HCT116 (cell line): ENCODE measurements around the gene LPIN1. TPM values are rescaled to one million over a fixed set of nuclear protein-coding genes. Genes with fewer than 3 reads are reported as not detected.

Experiments used
- ATAC-seq: fragments of 200-7000 bp; cut with Tn5 transposase; 2 replicates; pipeline ENCODE4 v1.9.1; 2020; ENCODE audit warnings: mild to moderate bottlenecking, moderate library complexity
- BruUV-seq: library from RNA; stranded (reverse); fragments of 400-500 nt; replicated peaks from 2 replicates; lab custom pipeline; 2021; lab: Mats Ljungman, UMichigan
- CTCF ChIA-PET: fragments of 300-600 bp; sonication (Branson Sonifier 250); formaldehyde crosslinking; loops from one replicate; lab custom pipeline; 2021; ENCODE audit warnings: antibody characterized with exemption; lab: Charles Lee
- POLR2A ChIA-PET: fragments of 300-600, 350-600 bp; sonication (Branson Sonifier 250); formaldehyde crosslinking; loops from one replicate; lab custom pipeline; 2021; ENCODE audit warnings: antibody characterized with exemption; lab: Charles Lee
- RAD21 ChIA-PET, 2 experiments: fragments of 300-600 bp; sonication (Branson Sonifier 250); formaldehyde crosslinking; loops; one replicate each; lab custom pipeline; 2023; ENCODE audit warnings: low total read pairs in 2 of 2; ENCODE audit not compliant: uncharacterized antibody in 2 of 2, unreplicated experiment in 2 of 2, low non-redundant PET in 1 of 2; lab: Charles Lee
- DNase-seq: peaks from one replicate; pipeline ENCODE4 v3.0.0-alpha.2; 2010; ENCODE audit warnings: low read depth, low spot score
- H2AFZ ChIP-seq: fragments of 200-600 bp; shearing (Covaris generic), sonication (generic); 2 replicates; pipeline ENCODE4 v1.6.1; 2017; ENCODE audit warnings: low read depth, mixed run types, mixed read lengths, antibody characterized with exemption, low read length; ENCODE audit not compliant: poor library complexity, severe bottlenecking
- H3K27ac ChIP-seq: 2 replicates; pipeline ENCODE4 v1.5.1; 2012; ENCODE audit warnings: low read depth, low read length
- H3K27me3 ChIP-seq: fragments of 200-600 bp; sonication (generic); 2 replicates; pipeline ENCODE4 v1.6.1; 2016; ENCODE audit warnings: mixed run types, low read length, mixed read lengths; ENCODE audit not compliant: insufficient read depth
- H3K36me3 ChIP-seq, 2 experiments: fragments of 200-500 bp in 1 of 2; fragments of 200-600 bp in 1 of 2; sonication (Bioruptor generic) in 1 of 2; sonication (generic) in 1 of 2; 2 replicates each; pipeline versions ENCODE4 v1.5.1 to v1.6.1; 2014 to 2016; ENCODE audit warnings: low read length in 2 of 2, inconsistent platforms in 1 of 2, mixed read lengths in 1 of 2, mixed run types in 1 of 2; ENCODE audit not compliant: insufficient read depth in 2 of 2, control insufficient read depth in 1 of 2
- H3K4me1 ChIP-seq, 2 experiments: fragments of 200-600 bp in 1 of 2; sonication (generic) in 1 of 2; 2 replicates each; pipeline versions ENCODE4 v1.5.1 to v1.6.1; 2012 to 2017; ENCODE audit warnings: low read length in 2 of 2, inconsistent platforms in 1 of 2, mild to moderate bottlenecking in 1 of 2, mixed read lengths in 1 of 2, mixed run types in 1 of 2, moderate library complexity in 1 of 2; ENCODE audit not compliant: insufficient read depth in 2 of 2, control insufficient read depth in 1 of 2
- H3K4me2 ChIP-seq: fragments of 200-600 bp; sonication (generic); 2 replicates; pipeline ENCODE4 v1.6.1; 2017; ENCODE audit warnings: mixed run types, low read length, mixed read lengths
- H3K4me3 ChIP-seq, 2 experiments: fragments of 200-600 bp in 1 of 2; sonication (generic) in 1 of 2; replicated peaks in 1 of 2; 2 replicates each; pipeline ENCODE4 v1.5.1; 2011 to 2016; ENCODE audit warnings: low read length in 2 of 2, control low read depth in 1 of 2, low read depth in 1 of 2, mild to moderate bottlenecking in 1 of 2, mixed read lengths in 1 of 2, mixed run types in 1 of 2
- H3K79me2 ChIP-seq: fragments of 200-600 bp; sonication (generic); 2 replicates; pipeline ENCODE4 v1.6.1; 2017; ENCODE audit warnings: mild to moderate bottlenecking, mixed run types, low read length, moderate library complexity, mixed read lengths; ENCODE audit not compliant: insufficient read depth
- H3K9ac ChIP-seq: fragments of 200-600 bp; sonication (generic); 2 replicates; pipeline ENCODE4 v1.6.1; 2016; ENCODE audit warnings: low read length, mixed read lengths
- H3K9me2 ChIP-seq: fragments of 200-600 bp; sonication (generic), shearing (Covaris generic); 2 replicates; pipeline ENCODE4 v1.6.1; 2017; ENCODE audit warnings: mixed run types, mild to moderate bottlenecking, moderate library complexity; ENCODE audit not compliant: insufficient read depth
- H3K9me3 ChIP-seq, 2 experiments: fragments of 200-500 bp in 1 of 2; fragments of 200-600 bp in 1 of 2; sonication (Bioruptor generic) in 1 of 2; sonication (generic) in 1 of 2; 2 replicates each; pipeline ENCODE4 v1.6.1; 2014 to 2017; ENCODE audit warnings: low read length in 2 of 2, mixed read lengths in 2 of 2, inconsistent platforms in 1 of 2, low read depth in 1 of 2, mild to moderate bottlenecking in 1 of 2, mixed run types in 1 of 2, moderate library complexity in 1 of 2; ENCODE audit not compliant: control insufficient read depth in 1 of 2, insufficient read depth in 1 of 2
- H4K20me1 ChIP-seq: fragments of 200-600 bp; sonication (generic), shearing (Covaris generic); 2 replicates; pipeline ENCODE4 v1.6.1; 2017; ENCODE audit warnings: mixed run types, mild to moderate bottlenecking, moderate library complexity; ENCODE audit not compliant: insufficient read depth
- CBX3 ChIP-seq: IDR thresholded peaks from 2 replicates; pipeline ENCODE4 v1.6.1; 2012; ENCODE audit warnings: low read depth
- CTCF ChIP-seq, 3 experiments: fragments of 200-600 bp in 1 of 3; sonication (generic) in 1 of 3; IDR thresholded peaks in 2 of 3; conservative IDR thresholded peaks in 1 of 3; 2 replicates each; pipeline ENCODE4 v1.5.1; 2012 to 2017; ENCODE audit warnings: low read depth in 2 of 3, low read length in 2 of 3, antibody characterized with exemption in 1 of 3, borderline replicate concordance in 1 of 3, control low read depth in 1 of 3, mild to moderate bottlenecking in 1 of 3, mixed read lengths in 1 of 3, mixed run types in 1 of 3, moderate library complexity in 1 of 3; ENCODE audit not compliant: insufficient read depth in 1 of 3
- EGR1 ChIP-seq: IDR thresholded peaks from 2 replicates; pipeline ENCODE4 v1.6.1; 2012; ENCODE audit warnings: low read depth
- ELF1 ChIP-seq: IDR thresholded peaks from 2 replicates; pipeline ENCODE4 v1.6.1; 2012; ENCODE audit warnings: low read depth, borderline replicate concordance
- EZH2 ChIP-seq: fragments of 200-600 bp; sonication (generic); IDR thresholded peaks from 2 replicates; pipeline ENCODE4 v1.6.1; 2017; ENCODE audit warnings: antibody characterized with exemption, mixed run types
- FOSL1 ChIP-seq: IDR thresholded peaks from 2 replicates; pipeline ENCODE4 v1.6.1; 2012; ENCODE audit warnings: low read depth
- JUND ChIP-seq: IDR thresholded peaks from 2 replicates; pipeline ENCODE4 v1.6.1; 2012
- MAX ChIP-seq: IDR thresholded peaks from 2 replicates; pipeline ENCODE4 v1.6.1; 2012
- POLR2A ChIP-seq: IDR thresholded peaks from 2 replicates; pipeline ENCODE4 v1.7.0; 2011; ENCODE audit warnings: borderline replicate concordance; ENCODE audit not compliant: insufficient read depth, insufficient read length; ENCODE audit errors: extremely low read depth
- POLR2AphosphoS5 ChIP-seq: IDR thresholded peaks from 2 replicates; pipeline ENCODE4 v1.6.1; 2011; ENCODE audit warnings: mild to moderate bottlenecking, low read depth, low read length, moderate library complexity
- RAD21 ChIP-seq: IDR thresholded peaks from 2 replicates; pipeline ENCODE4 v1.6.1; 2012; ENCODE audit warnings: low read depth, mild to moderate bottlenecking
- REST ChIP-seq: IDR thresholded peaks from 2 replicates; pipeline ENCODE4 v1.6.1; 2012; ENCODE audit warnings: low read depth
- SIN3A ChIP-seq: IDR thresholded peaks from 2 replicates; pipeline ENCODE4 v1.6.1; 2012; ENCODE audit warnings: low read depth
- SP1 ChIP-seq: IDR thresholded peaks from 2 replicates; pipeline ENCODE4 v1.6.1; 2012; ENCODE audit warnings: low read depth
- SRF ChIP-seq: IDR thresholded peaks from 2 replicates; pipeline ENCODE4 v1.6.1; 2012; ENCODE audit warnings: low read depth
- TCF7L2 ChIP-seq: IDR thresholded peaks from 2 replicates; pipeline ENCODE4 v1.7.0; 2011; ENCODE audit warnings: borderline replicate concordance, inconsistent platforms; ENCODE audit not compliant: insufficient read depth, insufficient read length; ENCODE audit errors: extremely low read depth
- ZBTB33 ChIP-seq: IDR thresholded peaks from 2 replicates; pipeline ENCODE4 v1.6.1; 2011; ENCODE audit warnings: mild to moderate bottlenecking, low read length, moderate library complexity; ENCODE audit not compliant: insufficient replicate concordance; ENCODE audit errors: extremely low read depth
- intact Hi-C: fragments of 100-400 bp; cut with micrococcal nuclease; formaldehyde crosslinking; loops from 2 replicates; pipeline ENCODE4 v1.10.0; 2022
- total RNA-seq: library from RNA; stranded (reverse); gene quantifications from one replicate; pipeline ENCODE4 v1.2.1, GENCODE V29; 2021; ENCODE audit not compliant: unreplicated experiment

LPIN1 gene
- total RNA-seq, 1 experiment from 2014 or later, result 16.7 TPM

DNA sequence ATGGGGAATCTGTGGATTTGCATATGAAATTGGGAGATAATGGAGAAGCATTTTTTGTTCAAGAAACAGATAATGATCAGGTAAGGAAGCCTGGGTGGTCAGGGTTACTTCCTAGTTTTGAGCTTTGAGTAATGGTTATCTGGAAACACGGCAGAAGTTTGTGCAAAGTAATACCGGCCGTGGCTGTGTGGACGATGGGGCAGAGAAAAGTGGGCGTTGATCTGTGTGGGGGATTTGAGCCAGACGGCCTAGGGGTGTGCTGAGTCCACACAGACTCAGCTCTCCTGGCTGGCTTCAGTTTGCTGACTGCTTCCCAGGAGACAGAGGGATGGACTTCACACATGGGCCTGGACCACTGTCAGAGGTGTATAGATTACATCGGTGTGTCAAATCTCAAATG, 21.3 kb downstream of the LPIN1 start:
- intact Hi-C loops, result no loop called here
- RAD21 ChIA-PET, result no interaction called here

More for the DNA sequence above, 21.3 kb downstream of the LPIN1 start:
- no peak for DNase-seq
- no peak overlapping the region for H3K27ac ChIP-seq
- BruUV-seq, result no TSS peak
- no peaks in the 10 kb centered on the region for H3K4me1 ChIP-seq
- ATAC-seq, result no peak
- H3K9me2 ChIP-seq, result no peaks in the 10 kb centered on the region
- H3K27me3 ChIP-seq, result no peaks in the 10 kb centered on the region
- no peaks in the 10 kb centered on the region for H3K9me3 ChIP-seq
- ChIA-PET CTCF (no interaction called here), POLR2A (interaction anchor here (0.6 kb wide), 1 partner anchor 21 kb away, joined by 4 read pairs; the partner anchor contains the start of gene LPIN1)
- H3K36me3 ChIP-seq, result peaks cover 0 to 2% of the 10 kb centered on the region in 2 experiments; a peak in 2 of 4 replicates
- H3K79me2 ChIP-seq, result no peaks in the 10 kb centered on the region
- no peaks in the 10 kb centered on the region for H4K20me1 ChIP-seq
- no peak overlapping the region for H2AFZ ChIP-seq
- no peak overlapping the region for H3K4me2 ChIP-seq
- no peak overlapping the region for H3K4me3 ChIP-seq
- TF ChIP-seq SRF (no peak), POLR2A (no peak), POLR2AphosphoS5 (no peak), ELF1 (no peak), EZH2 (no peak), FOSL1 (no peak), TCF7L2 (no peak), ZBTB33 (no peak), SP1 (no peak), CTCF (IDR thresholded peaks at IDR 0.05 in 2 of 3, conservative IDR thresholded peaks at IDR 0.05 in 1 of 3; ENCODE audit: borderline replicate concordance in 1 of 3, insufficient read depth in 1 of 3, low read depth in 2 of 3, low read length in 2 of 3) (no peak), JUND (no peak), REST (no peak), SIN3A (no peak), CBX3 (no peak), EGR1 (no peak), MAX (no peak), RAD21 (no peak)
- H3K9ac ChIP-seq, result no peak overlapping the region
